Urinary bladder (tissue), 4 donors: Measurements from ENCODE around the gene KLHL34. TPM values are rescaled to one million over a fixed set of nuclear protein-coding genes. Genes with fewer than 3 reads are reported as not detected.

Source experiments
- DNase-seq: peaks from one replicate; pipeline ENCODE4 v3.0.0-alpha.2; 2015; ENCODE audit errors: extremely low spot score
- H3K27ac ChIP-seq: one replicate; pipeline ENCODE4 v1.5.1; 2013; ENCODE audit warnings: low read depth, mild to moderate bottlenecking, moderate library complexity
- H3K36me3 ChIP-seq: one replicate; pipeline ENCODE4 v1.6.1; 2013; ENCODE audit warnings: mild to moderate bottlenecking, moderate library complexity; ENCODE audit not compliant: insufficient read depth
- H3K4me1 ChIP-seq: one replicate; pipeline ENCODE4 v1.6.1; 2013; ENCODE audit warnings: mild to moderate bottlenecking, moderate library complexity; ENCODE audit not compliant: insufficient read depth
- H3K4me3 ChIP-seq: one replicate; pipeline ENCODE4 v1.5.1; 2013; ENCODE audit warnings: low read depth, low read length
- WGBS: extraction: QIAGEN DNeasy Blood & Tissue Kit; methylation state at CpG from one replicate; pipeline ENCODE4 v1.1.7; 2013; 5-methylcytosine and 5-hydroxymethylcytosine counted together
- polyA plus RNA-seq: library from polyadenylated mRNA; stranded (reverse); fragments of 200-250 nt; gene quantifications from one replicate; pipeline ENCODE4 v1.2.3, GENCODE V29; 2013
- total RNA-seq: library from RNA; depleted of rRNA; stranded (reverse); fragments of >200 nt; gene quantifications from one replicate; pipeline ENCODE4 v1.2.3, GENCODE V29; 2014
- donor health status: healthy with polysubstance abuse.
- donor health status: healthy.

Gene KLHL34
- total and polyA plus RNA-seq, 2 donors, result 0.09 TPM; not detected in 1

- no peak overlapping the region for H3K4me3 ChIP-seq
- 86% methylated on average over 4 of the region's 4 CpGs for WGBS
- no peak overlapping the region for H3K27ac ChIP-seq
- no peaks in the 10 kb centered on the region for H3K36me3 ChIP-seq
- no peaks in the 10 kb centered on the region for H3K4me1 ChIP-seq
- DNase-seq, result no peak
Observed at GRCh38 chrX:21662761-21663160, 4.6 kb upstream of the KLHL34 start.

- no peaks in the 10 kb centered on the region for H3K36me3 ChIP-seq
- H3K4me1 ChIP-seq, result no peaks in the 10 kb centered on the region
- no peak for DNase-seq
- 79% methylated on average over 6 of the region's 6 CpGs for WGBS
- no peak overlapping the region for H3K27ac ChIP-seq
- H3K4me3 ChIP-seq, result no peak overlapping the region
Observed at GRCh38 chrX:21661316-21661715, 3.2 kb upstream of the KLHL34 start.

GRCh38 chrX:21660156-21660555, 2.0 kb upstream of the KLHL34 start:
- WGBS, result 90% methylated on average over 2 of the region's 2 CpGs
- no peaks in the 10 kb centered on the region for H3K36me3 ChIP-seq
- no peak overlapping the region for H3K27ac ChIP-seq
- H3K4me1 ChIP-seq, result no peaks in the 10 kb centered on the region
- no peak for DNase-seq
- no peak overlapping the region for H3K4me3 ChIP-seq

DNA sequence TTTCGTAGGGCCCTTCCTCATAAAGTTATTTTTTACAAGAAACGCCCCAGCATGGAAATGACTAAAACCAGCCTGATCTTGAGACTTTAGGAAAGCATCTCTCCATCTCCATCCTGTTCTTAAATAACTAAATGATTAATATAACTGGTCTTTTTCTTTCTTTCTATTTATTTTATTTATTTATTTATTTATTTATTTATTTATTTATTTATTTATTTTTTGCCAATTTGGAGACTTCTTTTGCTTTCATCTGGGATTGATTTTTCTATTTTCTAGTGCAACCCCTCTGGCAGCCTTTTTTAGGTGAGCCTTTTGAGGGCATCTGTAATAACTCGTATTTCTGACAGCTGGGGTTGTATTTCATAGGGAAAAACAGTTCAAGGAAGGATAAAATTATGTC, 1.2 kb upstream of the KLHL34 start:
- Histone ChIP-seq H3K4me1 (no peaks in the 10 kb centered on the region), H3K4me3 (no peak overlapping the region), H3K27ac (no peak overlapping the region), H3K36me3 (no peaks in the 10 kb centered on the region)
- no peak for DNase-seq
- WGBS, result 88% methylated on average over 3 of the region's 3 CpGs

DNA sequence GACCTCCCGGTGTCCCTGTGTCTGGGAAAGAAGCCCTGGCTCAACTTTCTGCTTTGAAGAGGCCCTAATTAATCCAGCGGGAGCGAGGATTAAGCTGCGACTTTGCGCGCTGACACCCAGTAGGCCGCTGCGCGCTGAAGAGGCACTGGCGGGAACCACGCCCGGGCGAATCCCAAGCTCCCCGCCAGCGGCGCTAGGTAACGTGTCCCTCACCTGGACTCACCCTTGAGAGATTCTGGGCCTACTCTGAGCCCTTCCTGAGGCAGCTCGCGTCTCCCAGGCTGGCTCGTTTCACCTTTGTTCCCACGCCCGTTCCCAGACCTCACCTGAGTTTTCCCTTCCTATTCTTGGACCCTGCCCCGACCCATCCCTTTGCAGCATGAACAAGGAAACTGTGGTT, 616 bp upstream of the KLHL34 start:
- no peaks in the 10 kb centered on the region for H3K36me3 ChIP-seq
- H3K27ac ChIP-seq, result no peak overlapping the region
- WGBS, result 38% methylated on average over 23 of the region's 23 CpGs
- no peak overlapping the region for H3K4me3 ChIP-seq
- no peaks in the 10 kb centered on the region for H3K4me1 ChIP-seq
- no peak for DNase-seq

DNA sequence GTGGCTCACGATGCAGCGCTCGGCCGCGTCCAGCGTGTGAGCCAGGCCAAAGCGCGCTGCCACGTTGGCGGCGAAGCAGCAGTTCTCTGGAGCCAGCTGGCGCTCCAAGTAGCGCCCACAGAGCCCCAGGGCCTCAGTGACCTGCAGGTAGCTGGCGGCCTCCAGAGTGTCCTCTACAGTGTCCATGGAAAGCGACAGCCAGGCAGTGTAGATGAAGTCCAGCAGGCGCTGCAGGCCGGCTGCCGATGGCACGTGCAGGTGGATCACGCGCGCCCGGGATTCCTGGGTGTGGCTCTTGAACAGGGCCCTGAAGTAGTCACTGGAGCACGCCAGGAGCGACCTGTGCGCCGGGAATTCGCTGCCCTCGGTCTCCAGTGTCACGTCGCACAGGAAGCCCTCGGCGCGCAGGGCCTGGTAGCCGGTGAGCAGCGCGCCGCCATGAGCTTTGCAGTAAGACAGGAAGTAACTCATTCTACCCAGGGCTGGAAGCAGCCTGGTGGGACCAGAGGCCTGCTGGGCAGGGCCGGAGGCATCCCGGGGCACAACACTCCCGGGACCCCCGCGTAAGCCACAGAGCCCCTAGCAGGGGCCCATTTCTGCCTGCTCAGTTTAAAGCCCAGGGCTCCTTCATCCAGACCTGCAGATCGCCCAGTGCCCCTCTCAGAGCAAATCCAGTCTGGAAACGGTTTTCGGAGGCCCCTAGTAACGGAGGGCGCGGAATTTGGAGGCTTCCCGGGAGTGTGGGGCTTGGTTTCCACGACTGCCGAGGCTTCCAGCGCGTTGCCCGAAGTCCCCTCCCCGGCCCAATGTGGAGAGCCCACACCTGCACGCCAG, 595 bp downstream of the KLHL34 start:
- Histone ChIP-seq H3K27ac (no peak overlapping the region), H3K4me1 (no peaks in the 10 kb centered on the region), H3K4me3 (no peak overlapping the region), H3K36me3 (no peaks in the 10 kb centered on the region)
- DNase-seq, result no peak
- WGBS, result 61% methylated on average over 57 of the region's 57 CpGs

DNA sequence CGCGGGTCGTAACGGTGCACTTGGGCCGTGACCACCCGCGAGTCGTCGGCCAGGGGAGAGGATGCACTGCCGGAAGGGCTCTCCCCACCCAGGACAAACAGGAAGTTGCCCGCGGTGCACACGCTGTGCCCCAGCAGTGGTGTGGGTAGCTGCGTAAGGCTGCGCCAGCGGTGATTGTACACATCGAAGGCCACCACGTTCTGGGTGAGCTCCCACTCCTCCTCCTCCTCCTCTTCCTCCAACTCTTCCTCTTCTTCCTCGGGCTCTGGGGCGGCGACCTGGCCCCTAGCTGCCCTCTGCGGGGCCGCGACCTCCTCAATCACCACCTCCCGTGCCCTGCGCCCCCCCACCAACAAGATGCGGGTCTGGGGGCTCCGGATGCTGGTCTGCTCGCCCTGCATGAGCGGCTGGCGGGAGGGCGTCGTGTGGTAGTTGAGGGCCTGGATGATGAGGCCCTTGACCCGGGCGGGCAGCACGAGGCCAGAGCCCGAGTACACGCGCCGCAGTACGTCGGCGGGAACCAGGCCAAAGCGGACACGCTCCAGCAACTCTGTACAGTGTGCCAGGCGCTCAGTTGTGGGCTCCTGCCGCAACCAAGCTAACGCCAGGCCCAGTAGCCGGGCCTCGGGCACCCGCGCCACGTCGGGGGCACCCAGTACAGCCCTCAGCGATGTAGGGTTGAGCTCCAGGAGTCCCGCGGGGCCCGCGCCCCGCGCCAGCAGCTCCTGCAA, 1.4 kb downstream of the KLHL34 start:
- DNase-seq, result no peak
- Histone ChIP-seq H3K4me1 (no peaks in the 10 kb centered on the region), H3K36me3 (no peaks in the 10 kb centered on the region), H3K4me3 (no peak overlapping the region), H3K27ac (no peak overlapping the region)
- whole genome bisulfite sequencing, result 67% methylated on average over 61 of the region's 61 CpGs

DNA sequence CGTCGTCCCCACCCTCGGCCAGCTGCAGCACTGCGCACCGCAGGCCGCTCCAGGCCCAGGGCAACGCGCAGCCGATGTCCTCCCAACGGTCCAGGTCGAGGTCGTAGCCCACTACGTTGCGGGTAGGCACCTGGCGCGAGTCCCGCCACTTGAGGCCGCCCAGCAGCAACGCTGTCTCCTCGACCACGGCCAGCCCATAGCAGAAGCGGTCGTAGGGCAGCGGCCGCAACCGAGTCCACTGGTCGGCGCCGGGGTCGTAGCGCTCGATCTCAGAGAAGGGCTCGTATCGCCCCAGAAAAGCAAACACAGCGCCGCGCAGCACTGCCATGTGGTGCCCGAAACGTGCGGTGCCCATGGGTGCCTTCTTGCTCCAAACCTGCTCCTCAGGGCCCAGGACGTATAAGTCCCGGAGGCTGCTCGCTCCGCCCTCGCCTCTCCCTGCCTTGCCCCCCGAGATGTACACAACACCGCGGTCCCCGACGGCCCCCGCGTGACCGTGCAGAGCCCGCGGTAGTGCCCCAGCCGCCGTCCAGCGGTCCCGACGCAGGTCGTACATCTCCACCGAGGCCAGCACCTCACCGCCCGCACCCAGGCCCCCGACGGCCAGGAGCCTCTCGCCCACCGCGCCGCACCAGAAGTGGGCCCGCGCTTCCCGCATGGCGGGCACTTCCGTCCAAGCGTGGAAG, 2.1 kb downstream of the KLHL34 start:
- Histone ChIP-seq H3K4me3 (no peak overlapping the region), H3K4me1 (no peaks in the 10 kb centered on the region), H3K36me3 (no peaks in the 10 kb centered on the region), H3K27ac (no peak overlapping the region)
- DNase-seq, result no peak
- 22% methylated on average over 76 of the region's 76 CpGs for WGBS

DNA sequence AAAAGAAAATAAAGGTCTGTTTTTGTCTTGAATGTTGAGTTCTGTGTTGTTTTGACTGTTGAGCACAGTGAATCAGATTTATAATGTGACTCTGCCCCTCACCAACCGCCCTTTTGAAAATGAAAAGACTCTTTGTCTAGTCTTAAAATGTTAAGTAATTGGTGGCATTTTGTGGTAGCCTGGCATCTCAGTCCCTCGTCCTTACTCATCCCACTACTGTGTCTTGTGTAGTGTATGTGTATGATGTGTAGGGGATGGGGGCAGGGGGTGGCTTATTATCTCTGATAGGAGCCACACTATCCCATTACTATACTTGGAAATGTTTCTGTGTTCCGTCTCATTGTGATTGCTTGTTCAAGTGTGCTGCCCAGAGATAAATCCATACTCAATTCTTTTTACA, 12.2 kb downstream of the KLHL34 start:
- Histone ChIP-seq H3K4me1 (no peaks in the 10 kb centered on the region), H3K27ac (no peak overlapping the region), H3K4me3 (no peak overlapping the region), H3K36me3 (no peaks in the 10 kb centered on the region)
- no peak for DNase-seq
- 82% methylated on average over 3 of the region's 3 CpGs for WGBS

DNA sequence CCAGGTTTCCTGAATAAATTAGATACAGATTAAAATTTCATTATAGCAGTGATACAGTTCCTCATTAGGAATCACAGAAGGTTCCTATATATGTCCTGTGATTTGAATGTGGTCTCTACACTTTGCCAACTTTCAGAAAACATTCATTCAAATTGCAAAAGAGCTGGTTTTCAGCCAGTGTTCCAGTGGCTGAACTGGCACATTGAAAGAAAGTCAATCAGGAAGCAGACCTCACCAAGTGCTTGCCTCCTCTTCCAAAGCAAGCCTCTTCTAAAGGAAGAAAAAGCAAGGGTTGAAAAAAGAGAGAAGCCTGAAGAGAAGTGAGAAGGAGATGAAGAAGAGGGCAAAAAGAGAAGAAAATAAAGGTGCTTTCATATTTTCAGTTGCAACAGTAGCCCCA, 12.7 kb downstream of the KLHL34 start:
- no peak for DNase-seq

DNA sequence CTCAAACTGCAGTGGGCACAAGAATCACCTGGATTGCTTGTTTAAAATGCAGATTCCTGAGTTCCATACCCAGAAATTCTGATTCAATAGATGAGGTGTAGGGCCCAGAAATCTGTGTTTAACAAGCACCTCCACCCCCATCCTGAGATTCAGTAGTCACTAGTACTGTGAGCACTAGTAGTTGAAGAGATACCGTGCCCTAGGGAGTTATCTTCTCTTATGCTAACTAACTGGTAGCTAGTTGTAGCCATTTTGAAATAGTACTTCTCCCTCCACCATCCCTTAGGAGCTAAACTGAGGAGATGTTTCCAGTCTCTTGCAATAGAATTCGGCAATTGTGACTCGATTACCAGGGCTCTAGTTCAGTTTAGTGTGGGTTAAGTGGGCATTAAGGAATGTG, 18.4 kb downstream of the KLHL34 start:
- 88% methylated on average over 3 of the region's 3 CpGs for WGBS

More for the DNA sequence above, 12.7 kb downstream of the KLHL34 start:
- Histone ChIP-seq H3K27ac (no peak overlapping the region), H3K36me3 (no peaks in the 10 kb centered on the region), H3K4me1 (no peaks in the 10 kb centered on the region), H3K4me3 (no peak overlapping the region)

DNA sequence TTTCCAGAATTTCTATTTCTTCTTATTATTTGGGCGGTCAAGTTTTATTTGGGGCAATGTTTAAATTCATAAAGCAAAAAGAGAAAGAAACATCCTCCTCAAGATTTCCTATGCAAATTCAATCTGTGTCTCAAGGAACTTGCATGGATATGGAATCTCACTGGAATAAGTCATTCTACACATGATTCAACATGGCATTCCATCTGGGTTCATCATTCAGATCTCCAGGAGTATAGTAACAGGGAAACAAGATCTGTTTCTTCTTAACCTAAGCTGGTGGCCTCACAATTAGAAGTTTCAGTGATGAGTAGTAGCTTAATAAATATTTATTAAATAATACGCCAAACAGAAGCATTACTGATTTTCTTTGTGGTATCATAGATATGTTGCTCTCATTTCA, 19.8 kb downstream of the KLHL34 start:
- Histone ChIP-seq H3K4me1 (no peaks in the 10 kb centered on the region), H3K27ac (no peak overlapping the region), H3K4me3 (no peak overlapping the region), H3K36me3 (no peaks in the 10 kb centered on the region)
- DNase-seq, result no peak
- 100% methylated on average over 2 of the region's 2 CpGs for WGBS

More for the DNA sequence above, 18.4 kb downstream of the KLHL34 start:
- Histone ChIP-seq H3K4me1 (no peaks in the 10 kb centered on the region), H3K27ac (no peak overlapping the region), H3K36me3 (no peaks in the 10 kb centered on the region), H3K4me3 (no peak overlapping the region)
- DNase-seq, result no peak

GRCh38 chrX:21632027-21632426, 26.1 kb downstream of the KLHL34 start:
- WGBS, result 34% methylated on average over 2 of the region's 2 CpGs
- no peak for DNase-seq
- H3K4me1 ChIP-seq, result no peaks in the 10 kb centered on the region
- no peak overlapping the region for H3K27ac ChIP-seq
- no peaks in the 10 kb centered on the region for H3K36me3 ChIP-seq
- H3K4me3 ChIP-seq, result no peak overlapping the region
